ENCODE data around the gene CMC4. TPM values are rescaled to one million over a fixed set of nuclear protein-coding genes. Genes with fewer than 3 reads are reported as not detected.
A peak's percentile ranks its signal among the peaks of the same experiment; 100 is the strongest.

The CMC4 gene
- total RNA-seq, 4 donors from 2014 or later = 21.0 to 33.0 (median 23.6) TPM

- Histone ChIP-seq H3K27me3 (no peaks in the 10 kb centered on the region), H3K9me3 (no peaks in the 10 kb centered on the region), H3K4me3 (no peak overlapping the region), H3K27ac (peak overlapping the region in 2 of 4 donors; percentile 45 to 69), H3K36me3 (peaks cover 0 to 35% of the 10 kb centered on the region in 2 donors), H3K4me1 (peaks cover 0 to 13% (median 0%) of the 10 kb centered on the region in 3 donors)
- WGBS, 2 donors (ENCODE audit: low coverage in 1 of 2) = 57 to 75% methylated on average over 1 of the region's 1 CpG
- no peak for ATAC-seq
- TF ChIP-seq EP300 (IDR thresholded peaks at IDR 0.05) (no peak), POLR2AphosphoS5 (IDR thresholded peaks at IDR 0.05) (no peak), CTCF (IDR thresholded peaks at IDR 0.05) (no peak), POLR2A (IDR thresholded peaks at IDR 0.05) (no peak)
Observed at GRCh38 chrX:155056471-155056870, 14.5 kb downstream of the CMC4 start.

- H3K27ac ChIP-seq = no peak overlapping the region
- peaks cover 0 to 13% (median 0%) of the 10 kb centered on the region in 3 donors for H3K4me1 ChIP-seq
- no peak overlapping the region for H3K4me3 ChIP-seq
- WGBS, 2 donors (ENCODE audit: low coverage in 1 of 2) = 84% methylated on average over 3 of the region's 3 CpGs; no CpG with 5 or more reads in 1 of the 2 donors
- H3K9me3 ChIP-seq = no peaks in the 10 kb centered on the region
- no peaks in the 10 kb centered on the region for H3K27me3 ChIP-seq
- H3K36me3 ChIP-seq = peaks cover 0 to 35% of the 10 kb centered on the region in 2 donors
- ATAC-seq = no peak
- TF ChIP-seq CTCF (IDR thresholded peaks at IDR 0.05) (no peak), EP300 (IDR thresholded peaks at IDR 0.05) (no peak), POLR2A (IDR thresholded peaks at IDR 0.05) (no peak), POLR2AphosphoS5 (IDR thresholded peaks at IDR 0.05) (no peak)
Observed at GRCh38 chrX:155055494-155055893, 15.4 kb downstream of the CMC4 start.

GRCh38 chrX:155054255-155054654, 16.7 kb downstream of the CMC4 start:
- no peak overlapping the region for H3K27ac ChIP-seq
- H3K9me3 ChIP-seq = no peaks in the 10 kb centered on the region
- H3K27me3 ChIP-seq = no peaks in the 10 kb centered on the region
- H3K4me3 ChIP-seq = no peak overlapping the region
- H3K4me1 ChIP-seq = peaks cover 0 to 13% (median 0%) of the 10 kb centered on the region in 3 donors
- WGBS, 2 donors (ENCODE audit: low coverage in 1 of 2) = 77 to 83% methylated on average over 3 to 4 of the region's 4 CpGs
- TF ChIP-seq CTCF (IDR thresholded peaks at IDR 0.05) (no peak), POLR2A (IDR thresholded peaks at IDR 0.05) (no peak), EP300 (IDR thresholded peaks at IDR 0.05) (no peak), POLR2AphosphoS5 (IDR thresholded peaks at IDR 0.05) (no peak)
- peaks cover 0 to 31% of the 10 kb centered on the region in 2 donors for H3K36me3 ChIP-seq
- no peak for ATAC-seq

- H3K36me3 ChIP-seq = peaks cover 0 to 31% of the 10 kb centered on the region in 2 donors
- no peak overlapping the region for H3K27ac ChIP-seq
- H3K4me1 ChIP-seq = peaks cover 0 to 13% (median 0%) of the 10 kb centered on the region in 3 donors
- TF ChIP-seq POLR2A (IDR thresholded peaks at IDR 0.05) (no peak), EP300 (IDR thresholded peaks at IDR 0.05) (no peak)
- H3K9me3 ChIP-seq = no peaks in the 10 kb centered on the region
- ATAC-seq = no peak
- H3K4me3 ChIP-seq = no peak overlapping the region
- H3K27me3 ChIP-seq = no peaks in the 10 kb centered on the region
- whole genome bisulfite sequencing, 2 donors (ENCODE audit: low coverage in 1 of 2) = 63 to 100% methylated on average over 2 of the region's 3 CpGs
Observed at GRCh38 chrX:155053656-155054055, 17.3 kb downstream of the CMC4 start.

- TF ChIP-seq CTCF (IDR thresholded peaks at IDR 0.05) (no peak), EP300 (IDR thresholded peaks at IDR 0.05) (no peak), POLR2AphosphoS5 (IDR thresholded peaks at IDR 0.05) (no peak)
- H3K9me3 ChIP-seq = no peaks in the 10 kb centered on the region
- H3K36me3 ChIP-seq = peaks cover 0 to 32% of the 10 kb centered on the region in 2 donors
- H3K27ac ChIP-seq = no peak overlapping the region
- H3K27me3 ChIP-seq = no peaks in the 10 kb centered on the region
- no peak for ATAC-seq
- H3K4me3 ChIP-seq = no peak overlapping the region
- peaks cover 0 to 13% (median 0%) of the 10 kb centered on the region in 3 donors for H3K4me1 ChIP-seq
- WGBS, 2 donors (ENCODE audit: low coverage in 1 of 2) = 59 to 87% methylated on average over 4 of the region's 5 CpGs
Observed at GRCh38 chrX:155052738-155053498, 18.0 kb downstream of the CMC4 start.
